DND-41 (cell line): ENCODE measurements around the gene LAMB2.

Experiments
- ATAC-seq: fragments of 200-7000 bp; cut with Tn5 transposase; 3 replicates; pipeline ENCODE4 v1.9.1; 2021; ENCODE audit warnings: low read depth; ENCODE audit not compliant: insufficient read depth
- DNase-seq: peaks from one replicate; pipeline ENCODE4 v3.0.0-alpha.2; 2020
- H2AFZ ChIP-seq: 2 replicates; pipeline ENCODE4 v1.6.0; 2012; ENCODE audit warnings: low read depth, low read length
- H3K27ac ChIP-seq: 2 replicates; pipeline ENCODE4 v1.5.1; 2012; ENCODE audit warnings: low read length, inconsistent platforms
- H3K27me3 ChIP-seq: fragments of 200-600 bp; sonication (generic); 2 replicates; pipeline ENCODE4 v1.6.0; 2012; ENCODE audit warnings: low read length, mild to moderate bottlenecking, inconsistent platforms; ENCODE audit not compliant: insufficient read depth, poor library complexity
- H3K36me3 ChIP-seq: 2 replicates; pipeline ENCODE4 v1.5.1; 2012; ENCODE audit warnings: low read length, inconsistent platforms; ENCODE audit not compliant: insufficient read depth
- H3K4me1 ChIP-seq: 2 replicates; pipeline ENCODE4 v1.5.1; 2012; ENCODE audit warnings: mild to moderate bottlenecking, low read length; ENCODE audit not compliant: insufficient read depth
- H3K4me2 ChIP-seq: 2 replicates; pipeline ENCODE4 v1.6.0; 2012; ENCODE audit warnings: mild to moderate bottlenecking, moderate library complexity, low read length, inconsistent platforms; ENCODE audit not compliant: insufficient read depth
- H3K4me3 ChIP-seq, 2 experiments: fragments of 200-600 bp in 1 of 2; shearing (Covaris generic) in 1 of 2; 2 replicates each; pipeline ENCODE4 v1.5.1; 2012 to 2016; ENCODE audit warnings: inconsistent platforms in 2 of 2, low read length in 2 of 2, mild to moderate bottlenecking in 2 of 2, low read depth in 1 of 2, moderate library complexity in 1 of 2
- H3K79me2 ChIP-seq: 2 replicates; pipeline ENCODE4 v1.6.0; 2012; ENCODE audit warnings: low read length, inconsistent platforms; ENCODE audit not compliant: insufficient read depth
- H3K9ac ChIP-seq: 2 replicates; pipeline ENCODE4 v1.6.0; 2012; ENCODE audit warnings: low read depth, mild to moderate bottlenecking, inconsistent platforms, low read length, moderate library complexity
- H3K9me3 ChIP-seq: 2 replicates; pipeline ENCODE4 v1.5.1; 2012; ENCODE audit warnings: low read length, moderate library complexity, mild to moderate bottlenecking, inconsistent platforms; ENCODE audit not compliant: insufficient read depth, severe bottlenecking
- H4K20me1 ChIP-seq: 2 replicates; pipeline ENCODE4 v1.6.0; 2012; ENCODE audit warnings: low read length; ENCODE audit not compliant: insufficient read depth
- CTCF ChIP-seq: IDR thresholded peaks from 2 replicates; pipeline ENCODE4 v1.5.1; 2012; ENCODE audit warnings: borderline replicate concordance, low read length, moderate library complexity, mild to moderate bottlenecking; ENCODE audit not compliant: poor library complexity, severe bottlenecking; ENCODE audit errors: extremely low read depth
- EZH2 ChIP-seq: IDR thresholded peaks from 3 replicates; pipeline ENCODE4 v1.6.1; 2012; ENCODE audit warnings: borderline replicate concordance, low read depth, mild to moderate bottlenecking, moderate library complexity, low read length, inconsistent platforms; ENCODE audit not compliant: severe bottlenecking

Gene LAMB2

GRCh38 chr3:49158792-49159191, 25.9 kb upstream of the LAMB2 start:
- Histone ChIP-seq H2AFZ (no peak overlapping the region), H3K36me3 (peaks cover 25% of the 10 kb centered on the region), H3K79me2 (peaks cover 16% of the 10 kb centered on the region), H3K4me2 (no peak overlapping the region), H3K27ac (no peak overlapping the region), H3K9me3 (no peaks in the 10 kb centered on the region), H3K27me3 (no peaks in the 10 kb centered on the region), H3K4me1 (0 out of 2 replicates have a peak, but pooled peaks cover 1% of the 10 kb centered on the region), H4K20me1 (peaks cover 25% of the 10 kb centered on the region), H3K9ac (no peak overlapping the region), H3K4me3 (no peak overlapping the region)
- DNase-seq (no peak), ATAC-seq (no peak)
- TF ChIP-seq CTCF: no peak
- no peak for TF ChIP-seq EZH2

GRCh38 chr3:49158103-49158709, 25.4 kb upstream of the LAMB2 start:
- Histone ChIP-seq H3K36me3 (peaks cover 20% of the 10 kb centered on the region), H3K9ac (no peak overlapping the region), H3K27ac (no peak overlapping the region), H3K79me2 (0 out of 2 replicates have a peak, but pooled peaks cover 10% of the 10 kb centered on the region), H2AFZ (no peak overlapping the region), H3K4me1 (no peaks in the 10 kb centered on the region), H3K27me3 (no peaks in the 10 kb centered on the region), H3K4me3 (no peak overlapping the region), H3K4me2 (no peak overlapping the region), H3K9me3 (no peaks in the 10 kb centered on the region), H4K20me1 (peaks cover 19% of the 10 kb centered on the region)
- TF ChIP-seq CTCF (peak; percentile 87), EZH2 (no peak)
- ATAC-seq (peak; percentile 83), DNase-seq (peak; percentile 75)

- TF ChIP-seq EZH2: no peak
- no peak for TF ChIP-seq CTCF
- H3K36me3 ChIP-seq: peaks cover 12% of the 10 kb centered on the region
- DNase-seq: no peak
- no peaks in the 10 kb centered on the region for H3K9me3 ChIP-seq
- H3K4me2 ChIP-seq: no peak overlapping the region
- ATAC-seq: no peak
- H3K27me3 ChIP-seq: no peaks in the 10 kb centered on the region
- H3K4me3 ChIP-seq: no peak overlapping the region
- no peak overlapping the region for H3K27ac ChIP-seq
- H3K4me1 ChIP-seq: no peaks in the 10 kb centered on the region
- H3K9ac ChIP-seq: no peak overlapping the region
- 0 out of 2 replicates have a peak, but pooled peaks cover 3% of the 10 kb centered on the region for H3K79me2 ChIP-seq
- no peak overlapping the region for H2AFZ ChIP-seq
- H4K20me1 ChIP-seq: peaks cover 14% of the 10 kb centered on the region
Measured at GRCh38 chr3:49157289-49157688, 24.4 kb upstream of the LAMB2 start.
